RWPE1 (cell line): ENCODE results near the gene IGFN1.

Experiments used
- CTCF ChIA-PET: fragments of 350-600 bp; sonication (Branson Sonifier 250); formaldehyde crosslinking; extraction: SDS; loops from one replicate; lab custom pipeline; 2021; lab: Yijun Ruan, JAX
- POLR2A ChIA-PET: fragments of 400-600 bp; formaldehyde crosslinking; extraction: SDS; loops from one replicate; lab custom pipeline; 2020; ENCODE audit warnings: antibody characterized with exemption; ENCODE audit not compliant: low non-redundant PET; lab: Yijun Ruan, JAX
- DNase-seq: peaks from one replicate; pipeline ENCODE4 v3.0.0; 2012; ENCODE audit warnings: low spot score
- H3K27ac ChIP-seq: fragments of 450-650 bp; 2 replicates; pipeline ENCODE4 v1.5.1; 2017
- CTCF ChIP-seq: fragments of 450-650 bp; conservative IDR thresholded peaks from 2 replicates; pipeline ENCODE4 v1.5.1; 2017; ENCODE audit warnings: low read depth, mild to moderate bottlenecking

Gene IGFN1

GRCh38 chr1:201251851-201252430 lies 61.3 kb downstream of the IGFN1 start:
- ChIA-PET POLR2A (no interaction called here), CTCF (interaction anchor here (0.6 to 1.6 kb wide), 4 partner anchors 38 to 963 kb away, joined by 4 to 8 read pairs (median 6); no protein-coding TSS in a partner anchor)
- no peak for TF ChIP-seq CTCF
- DNase-seq = no peak
- H3K27ac ChIP-seq = no peak overlapping the region

GRCh38 chr1:201252944-201253371 lies 62.3 kb downstream of the IGFN1 start:
- no peak for TF ChIP-seq CTCF
- no peak for DNase-seq
- ChIA-PET CTCF (interaction anchor here (2.4 to 2.9 kb wide), 2 partner anchors 43 to 109 kb away, joined by 8 to 43 read pairs; no protein-coding TSS in a partner anchor), POLR2A (no interaction called here)
- peak overlapping the region; percentile 69 for H3K27ac ChIP-seq

GRCh38 chr1:201253411-201253810 lies 62.8 kb downstream of the IGFN1 start:
- peak overlapping the region; percentile 69 for H3K27ac ChIP-seq
- ChIA-PET CTCF (interaction anchor here (0.5 to 2.9 kb wide), 22 partner anchors 12 to 450 kb away, joined by 3 to 46 read pairs (median 8); no protein-coding TSS in a partner anchor), POLR2A (interaction anchor here (0.8 kb wide), 1 partner anchor 36 kb away, joined by 3 read pairs; no protein-coding TSS in a partner anchor)
- no peak for DNase-seq
- no peak for TF ChIP-seq CTCF

- H3K27ac ChIP-seq = peak overlapping the region; percentile 69
- ChIA-PET POLR2A (interaction anchor here (0.8 to 1.3 kb wide), 2 partner anchors 29 to 35 kb away, joined by 3 to 4 read pairs; partner anchors contain the start of gene PKP1), CTCF (interaction anchor here (0.5 to 2.9 kb wide), 49 partner anchors 9 to 480 kb away, joined by 3 to 46 read pairs (median 5); partner anchors contain the start of gene PKP1)
- TF ChIP-seq CTCF = no peak
- no peak for DNase-seq
Measured at GRCh38 chr1:201253906-201254624, 63.4 kb downstream of the IGFN1 start.

- DNase-seq = peak; percentile 91
- TF ChIP-seq CTCF = peak; percentile 97
- ChIA-PET POLR2A (interaction anchor here (1.3 kb wide), 1 partner anchor 28 kb away, joined by 4 read pairs; the partner anchor contains the start of gene PKP1), CTCF (interaction anchor here (0.5 to 2.9 kb wide), 50 partner anchors 8 to 481 kb away, joined by 3 to 46 read pairs (median 5); partner anchors contain the start of gene PKP1)
- H3K27ac ChIP-seq = peak overlapping the region; percentile 69
Measured at GRCh38 chr1:201254625-201255478, 64.2 kb downstream of the IGFN1 start.
